ENCODE data around the gene KIF22.

KIF22 gene

GRCh38 chr16:29843931-29844330 lies 53.4 kb downstream of the KIF22 start:
- DNase-seq = no peak

- no peak for DNase-seq
These were observed 54.2 kb downstream of the KIF22 start for GRCh38 chr16:29844575-29845331.

GRCh38 chr16:29845656-29846055 lies 55.1 kb downstream of the KIF22 start:
- no peak for DNase-seq

GRCh38 chr16:29848420-29849297 lies 58.1 kb downstream of the KIF22 start:
- peak; percentile 91 for DNase-seq

- DNase-seq = no peak
These were observed 59.0 kb downstream of the KIF22 start for GRCh38 chr16:29849505-29849904.

GRCh38 chr16:29850998-29851397 lies 60.4 kb downstream of the KIF22 start:
- DNase-seq = no peak

GRCh38 chr16:29852654-29853053 lies 62.1 kb downstream of the KIF22 start:
- DNase-seq = no peak

GRCh38 chr16:29854520-29855100 lies 64.1 kb downstream of the KIF22 start:
- DNase-seq = no peak

All from CD4-positive, alpha-beta T cell treated with Interleukin-6 for 4 hours (primary cell).